ENCODE data around the gene INPP5K.
"Not testable (repeated sequence)": the region's sequence is repeated elsewhere in the genome, so short reads cannot be mapped to it uniquely, and the experiment has no call there.

Gene INPP5K

DNA sequence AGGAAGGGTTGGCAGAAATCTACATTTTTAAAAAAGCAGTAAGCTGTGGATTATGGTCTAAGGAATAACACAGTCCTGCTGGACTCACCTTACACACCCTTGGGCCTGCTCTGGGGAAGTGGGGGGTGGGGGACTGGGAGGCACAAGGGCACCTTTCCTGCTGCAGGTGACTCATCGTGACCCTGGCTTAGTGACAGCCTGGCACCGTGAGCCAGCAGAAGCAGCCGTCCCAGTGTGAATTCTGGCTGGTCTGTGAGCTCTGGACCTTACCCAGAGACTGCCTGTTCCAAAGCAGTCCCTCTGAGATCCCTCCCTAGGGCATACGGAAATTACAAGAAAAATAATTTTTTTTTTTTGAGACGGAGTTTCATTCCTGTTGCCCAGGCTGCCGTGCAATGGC lies 56.2 kb downstream of the INPP5K start:
- ATAC-seq: no peak; the same call in 2 of the 3 replicates
- TF ChIP-seq ZNF70 (CRISPR knock-in tag; IDR thresholded peaks at IDR 0.05): no peak
- no peak for TF ChIP-seq PATZ1 (CRISPR knock-in tag; IDR thresholded peaks at IDR 0.05; ENCODE audit: borderline replicate concordance)
- TF ChIP-seq ZFP30 (CRISPR knock-in tag; IDR thresholded peaks at IDR 0.05): no peak
- no peak for TF ChIP-seq TOX (CRISPR knock-in tag; IDR thresholded peaks at IDR 0.05; ENCODE audit: borderline replicate concordance)
- TF ChIP-seq ZFP3 (CRISPR knock-in tag; IDR thresholded peaks at IDR 0.05): no peak
- TF ChIP-seq ISL1 (CRISPR knock-in tag; IDR thresholded peaks at IDR 0.05): no peak
- TF ChIP-seq ESRRG (CRISPR knock-in tag; IDR thresholded peaks at IDR 0.05): no peak
- no peak for TF ChIP-seq CSDC2 (CRISPR knock-in tag; IDR thresholded peaks at IDR 0.05)
- TF ChIP-seq ARNTL (CRISPR knock-in tag; IDR thresholded peaks at IDR 0.05; ENCODE audit: borderline replicate concordance, low read depth): no peak

DNA sequence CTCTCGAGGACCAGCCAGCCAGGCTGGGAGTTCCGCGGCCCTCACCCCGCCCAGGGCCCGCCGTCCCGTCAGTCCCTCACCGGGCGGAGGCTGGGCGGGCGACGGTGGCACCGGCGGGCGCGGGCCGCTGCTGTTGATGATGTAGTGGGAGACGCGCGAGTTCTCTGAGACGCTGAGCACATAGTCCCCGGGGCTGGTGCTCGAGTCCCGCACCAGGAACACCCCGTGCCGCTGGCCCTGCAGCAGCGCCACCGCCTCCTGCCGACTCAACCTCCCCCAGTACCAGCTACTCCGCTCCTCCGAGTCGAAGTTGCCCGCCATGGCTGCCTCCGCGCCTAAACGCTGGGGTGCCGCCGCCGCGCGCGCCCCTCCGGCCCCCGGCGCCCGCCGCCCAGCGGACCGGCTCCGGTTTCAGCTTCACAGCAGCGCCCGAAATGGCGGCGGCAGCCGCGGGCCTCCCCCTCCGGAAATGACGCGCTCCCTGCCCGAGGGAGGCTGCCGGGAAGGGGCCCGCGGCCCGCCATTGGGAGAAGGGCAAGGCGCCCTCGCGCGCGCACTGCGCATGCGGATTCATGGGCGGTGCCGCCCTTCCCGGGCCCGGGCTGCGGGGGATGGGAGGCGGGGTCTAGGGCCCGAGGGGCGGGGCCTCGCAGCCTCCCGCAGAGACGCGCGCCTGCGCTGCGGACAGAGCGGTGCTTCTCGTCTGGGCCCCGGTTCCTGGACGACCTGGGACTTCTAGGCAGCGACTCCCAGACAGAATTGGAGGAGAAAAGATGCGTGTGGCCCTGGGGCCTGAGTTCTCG lies 60.4 kb downstream of the INPP5K start, which contains the start of gene CRK:
Gene CRK (minus strand): TSS at position 436 of the 803 bp plus-strand sequence. CDS start 115 bp downstream, at position 321.
- ATAC-seq: peak; percentile 84

DNA sequence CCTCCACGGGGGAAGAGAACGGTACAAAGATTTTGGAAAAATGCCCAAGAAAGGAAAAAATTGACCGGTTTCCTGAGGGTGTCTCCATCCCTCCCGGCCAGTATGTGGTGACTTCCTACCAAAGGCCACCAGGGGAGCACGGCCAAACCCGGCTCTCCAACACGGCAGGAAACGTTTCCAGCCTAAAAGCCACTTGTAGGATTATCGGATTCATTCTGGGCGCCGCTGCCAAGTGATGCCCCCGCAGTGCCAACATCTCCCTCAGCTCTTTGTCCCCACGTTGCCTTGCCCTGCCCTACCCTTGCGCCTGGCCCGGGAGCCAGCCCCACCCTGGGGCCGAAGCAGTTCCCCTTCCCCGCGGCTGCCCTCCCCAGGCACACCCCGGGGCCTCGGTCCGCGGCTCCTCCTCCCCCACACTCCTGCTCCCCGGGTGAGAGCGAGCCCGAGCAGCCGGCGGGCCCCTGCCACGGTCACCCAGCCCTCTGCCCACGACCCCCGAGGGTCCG lies 61.1 kb downstream of the INPP5K start:
- ATAC-seq: peak; percentile 73
- no peak for TF ChIP-seq SNAI2 (CRISPR knock-in tag; IDR thresholded peaks at IDR 0.05)
- 0 out of 2 replicates have a peak, but pooled peaks have one; percentile 22 for TF ChIP-seq GLIS3 (CRISPR knock-in tag; IDR thresholded peaks at IDR 0.05)

More for the DNA sequence above, 60.4 kb downstream of the INPP5K start, which contains the start of gene CRK:
- TF ChIP-seq ZNF8 (CRISPR knock-in tag; IDR thresholded peaks at IDR 0.05) (no peak), ZC3H10 (CRISPR knock-in tag; IDR thresholded peaks at IDR 0.05) (peak; percentile 59; the same call in 1 of the 2 replicates), CSDC2 (CRISPR knock-in tag; IDR thresholded peaks at IDR 0.05) (no peak), POU6F1 (CRISPR knock-in tag; IDR thresholded peaks at IDR 0.05; ENCODE audit: borderline replicate concordance, low read depth) (no peak), GLIS3 (CRISPR knock-in tag; IDR thresholded peaks at IDR 0.05) (no peak), CREB5 (CRISPR knock-in tag; IDR thresholded peaks at IDR 0.05; ENCODE audit: low read depth) (no peak), TOX (CRISPR knock-in tag; IDR thresholded peaks at IDR 0.05; ENCODE audit: borderline replicate concordance) (no peak), ZNF70 (CRISPR knock-in tag; IDR thresholded peaks at IDR 0.05) (no peak), PPARA (CRISPR knock-in tag; IDR thresholded peaks at IDR 0.05; ENCODE audit: borderline replicate concordance) (no peak)

DNA sequence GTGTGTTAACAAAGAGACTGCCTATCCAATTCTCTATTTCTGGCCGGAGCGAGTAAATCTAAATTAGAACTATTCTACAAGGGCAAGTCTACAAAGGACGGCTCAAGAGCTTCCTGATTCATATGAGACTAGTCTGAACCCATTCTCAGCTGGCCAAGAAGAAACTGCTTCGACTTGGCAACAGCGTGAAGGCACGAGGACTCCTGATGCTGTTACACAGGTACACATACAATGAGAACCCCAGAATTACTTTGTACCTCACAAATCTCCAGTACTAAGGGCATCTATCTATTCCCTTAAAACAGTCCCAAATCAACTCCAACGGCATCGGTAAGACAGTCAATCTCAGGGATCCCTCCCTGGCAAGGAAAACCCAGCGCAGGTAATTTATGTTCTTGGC lies 61.9 kb downstream of the INPP5K start:
- ATAC-seq: no peak
- TF ChIP-seq ZNF70 (CRISPR knock-in tag; IDR thresholded peaks at IDR 0.05) (no peak), ARNTL (CRISPR knock-in tag; IDR thresholded peaks at IDR 0.05; ENCODE audit: borderline replicate concordance, low read depth) (no peak), RARB (CRISPR knock-in tag; IDR thresholded peaks at IDR 0.05) (no peak), CREB5 (CRISPR knock-in tag; IDR thresholded peaks at IDR 0.05; ENCODE audit: low read depth) (no peak), ESRRG (CRISPR knock-in tag; IDR thresholded peaks at IDR 0.05) (no peak), TCF4 (CRISPR knock-in tag; IDR thresholded peaks at IDR 0.05; ENCODE audit: borderline replicate concordance) (no peak), ZNF565 (CRISPR knock-in tag; conservative IDR thresholded peaks at IDR 0.05; ENCODE audit: low read depth) (no peak), PPARA (CRISPR knock-in tag; IDR thresholded peaks at IDR 0.05; ENCODE audit: borderline replicate concordance) (no peak), SNAI2 (CRISPR knock-in tag; IDR thresholded peaks at IDR 0.05) (no peak), ZFP3 (CRISPR knock-in tag; IDR thresholded peaks at IDR 0.05) (no peak), ISL1 (CRISPR knock-in tag; IDR thresholded peaks at IDR 0.05) (no peak), OSR1 (CRISPR knock-in tag; IDR thresholded peaks at IDR 0.05) (no peak), PATZ1 (CRISPR knock-in tag; IDR thresholded peaks at IDR 0.05; ENCODE audit: borderline replicate concordance) (no peak), CSDC2 (CRISPR knock-in tag; IDR thresholded peaks at IDR 0.05) (no peak)

- not testable (repeated sequence) for ATAC-seq
Measured at GRCh38 chr17:1453694-1454093, 62.7 kb downstream of the INPP5K start.
